Measurements from ENCODE around the gene CAD. TPM values are rescaled to one million over a fixed set of nuclear protein-coding genes. Genes with fewer than 3 reads are reported as not detected.
A peak's percentile ranks its signal among the peaks of the same experiment; 100 is the strongest.

The CAD gene
- total RNA-seq, 3 donors from 2014 or later (not counting 1 experiment from before 2014, with no cell fraction given), result 21.8 to 26.6 (median 24.0) TPM

DNA sequence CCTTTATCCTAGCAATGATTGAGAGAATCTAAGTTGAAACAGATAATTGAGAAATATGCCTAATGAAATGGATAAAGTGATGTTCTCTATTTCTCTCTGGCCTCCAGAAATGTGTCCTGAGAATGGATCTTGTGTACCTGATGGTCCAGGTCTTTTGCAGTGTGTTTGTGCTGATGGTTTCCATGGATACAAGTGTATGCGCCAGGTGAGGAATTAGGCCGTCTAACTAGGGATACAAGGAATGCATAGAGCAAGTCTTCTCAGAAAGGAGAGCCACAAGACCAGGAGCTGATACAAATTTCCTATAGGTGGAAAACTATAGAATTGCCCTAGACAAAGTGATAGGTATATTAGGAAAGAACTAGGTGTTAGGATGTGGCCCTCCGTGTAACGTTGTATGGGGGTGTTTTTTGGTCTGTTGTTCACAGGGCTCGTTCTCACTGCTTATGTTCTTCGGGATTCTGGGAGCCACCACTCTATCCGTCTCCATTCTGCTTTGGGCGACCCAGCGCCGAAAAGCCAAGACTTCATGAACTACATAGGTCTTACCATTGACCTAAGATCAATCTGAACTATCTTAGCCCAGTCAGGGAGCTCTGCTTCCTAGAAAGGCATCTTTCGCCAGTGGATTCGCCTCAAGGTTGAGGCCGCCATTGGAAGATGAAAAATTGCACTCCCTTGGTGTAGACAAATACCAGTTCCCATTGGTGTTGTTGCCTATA is 592 bp upstream of the CAD start:
- H3K4me3 ChIP-seq (ENCODE audit: low read length), result peak overlapping the region; percentile 85
- WGBS (ENCODE audit: insufficient coverage), result 88% methylated on average over 13 of the region's 13 CpGs
- peak overlapping the region; percentile 90 for H3K4me3 Mint-ChIP-seq
- no peaks in the 10 kb centered on the region for H3K36me3 Mint-ChIP-seq
- H3K4me1 ChIP-seq (ENCODE audit: control insufficient read depth, insufficient read depth, low read length), result peaks cover 21% of the 10 kb centered on the region
- H3K9me3 ChIP-seq (ENCODE audit: control insufficient read depth, insufficient read depth, low read length), result no peaks in the 10 kb centered on the region
- no peak for DNase-seq
- peak overlapping the region; percentile 72 for H3K27ac ChIP-seq (ENCODE audit: low read length)
- H3K27me3 ChIP-seq (ENCODE audit: control insufficient read depth, insufficient read depth, low read length), result no peaks in the 10 kb centered on the region
- intact Hi-C loops (cut with micrococcal nuclease), result no loop called here
- H3K36me3 ChIP-seq (ENCODE audit: control insufficient read depth, insufficient read depth, low read length), result peaks cover 9% of the 10 kb centered on the region
- H3K9me3 Mint-ChIP-seq, result no peaks in the 10 kb centered on the region
- TF ChIP-seq, protein P1, sequence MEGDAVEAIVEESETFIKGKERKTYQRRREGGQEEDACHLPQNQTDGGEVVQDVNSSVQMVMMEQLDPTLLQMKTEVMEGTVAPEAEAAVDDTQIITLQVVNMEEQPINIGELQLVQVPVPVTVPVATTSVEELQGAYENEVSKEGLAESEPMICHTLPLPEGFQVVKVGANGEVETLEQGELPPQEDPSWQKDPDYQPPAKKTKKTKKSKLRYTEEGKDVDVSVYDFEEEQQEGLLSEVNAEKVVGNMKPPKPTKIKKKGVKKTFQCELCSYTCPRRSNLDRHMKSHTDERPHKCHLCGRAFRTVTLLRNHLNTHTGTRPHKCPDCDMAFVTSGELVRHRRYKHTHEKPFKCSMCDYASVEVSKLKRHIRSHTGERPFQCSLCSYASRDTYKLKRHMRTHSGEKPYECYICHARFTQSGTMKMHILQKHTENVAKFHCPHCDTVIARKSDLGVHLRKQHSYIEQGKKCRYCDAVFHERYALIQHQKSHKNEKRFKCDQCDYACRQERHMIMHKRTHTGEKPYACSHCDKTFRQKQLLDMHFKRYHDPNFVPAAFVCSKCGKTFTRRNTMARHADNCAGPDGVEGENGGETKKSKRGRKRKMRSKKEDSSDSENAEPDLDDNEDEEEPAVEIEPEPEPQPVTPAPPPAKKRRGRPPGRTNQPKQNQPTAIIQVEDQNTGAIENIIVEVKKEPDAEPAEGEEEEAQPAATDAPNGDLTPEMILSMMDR (IDR thresholded peaks at IDR 0.05), result no peak
- H3K27ac Mint-ChIP-seq, result peak overlapping the region; percentile 77 to 90
- ATAC-seq, result no peak
- H3K4me1 Mint-ChIP-seq, result peaks cover 34 to 44% of the 10 kb centered on the region in 2 donors
- no peaks in the 10 kb centered on the region for H3K27me3 Mint-ChIP-seq (ENCODE audit: low read depth in 2 of 2)

DNA sequence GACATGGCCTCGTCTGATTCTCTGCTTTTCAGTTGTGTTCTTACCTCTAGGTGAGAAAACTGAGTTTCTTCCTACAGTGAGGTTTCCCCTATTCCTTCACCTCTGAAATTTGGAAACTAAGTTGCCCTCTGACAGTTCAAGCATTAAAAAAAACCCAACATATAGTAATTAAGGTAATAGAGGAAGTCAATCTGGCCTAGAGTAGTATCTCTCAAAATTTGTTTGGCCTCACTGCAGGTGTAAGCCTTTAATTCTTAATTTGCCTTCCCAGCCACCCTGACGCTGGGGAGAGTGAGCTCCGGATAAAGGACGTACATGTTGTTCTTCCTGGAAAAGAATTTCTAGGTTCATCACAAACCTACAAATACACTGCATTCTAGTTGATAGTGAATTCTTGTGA is 1.4 kb downstream of the CAD start:
- 72% methylated on average over 4 of the region's 4 CpGs for WGBS (ENCODE audit: insufficient coverage)
- H3K36me3 Mint-ChIP-seq, result no peaks in the 10 kb centered on the region
- DNase-seq (no peak), ATAC-seq (no peak)
- TF ChIP-seq, protein P1 (IDR thresholded peaks at IDR 0.05), result no peak
- peak overlapping the region; percentile 90 for H3K4me3 Mint-ChIP-seq
- Histone ChIP-seq H3K36me3 (ENCODE audit: control insufficient read depth, insufficient read depth, low read length) (peaks cover 24% of the 10 kb centered on the region), H3K27ac (ENCODE audit: low read length) (no peak overlapping the region), H3K4me1 (ENCODE audit: control insufficient read depth, insufficient read depth, low read length) (peaks cover 15% of the 10 kb centered on the region), H3K4me3 (ENCODE audit: low read length) (no peak overlapping the region), H3K27me3 (ENCODE audit: control insufficient read depth, insufficient read depth, low read length) (no peaks in the 10 kb centered on the region), H3K9me3 (ENCODE audit: control insufficient read depth, insufficient read depth, low read length) (no peaks in the 10 kb centered on the region)
- H3K27me3 Mint-ChIP-seq (ENCODE audit: low read depth in 2 of 2), result no peaks in the 10 kb centered on the region
- intact Hi-C loops (cut with micrococcal nuclease), result no loop called here
- H3K4me1 Mint-ChIP-seq, result peaks cover 20 to 31% of the 10 kb centered on the region in 2 donors
- no peaks in the 10 kb centered on the region for H3K9me3 Mint-ChIP-seq
- H3K27ac Mint-ChIP-seq, result no peak overlapping the region

DNA sequence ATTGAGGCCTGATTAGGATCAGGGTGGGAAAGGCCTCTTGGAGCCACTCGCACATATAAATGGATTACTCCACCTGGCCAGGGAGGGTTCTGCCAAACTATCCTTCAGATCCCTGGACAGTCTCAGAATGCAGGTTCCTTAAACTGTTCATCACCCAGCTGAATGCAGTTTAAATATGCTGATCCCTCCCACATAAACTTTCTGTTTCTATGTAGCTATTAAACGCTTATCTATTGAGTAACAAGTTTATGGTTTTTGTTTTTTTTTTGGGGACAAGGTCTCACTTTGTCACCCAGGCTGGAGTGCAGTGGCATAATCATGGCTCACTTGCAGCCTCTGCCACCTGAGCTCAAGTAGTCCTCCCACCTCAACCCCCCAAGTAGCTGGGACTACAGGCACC is 1.9 kb downstream of the CAD start:
- 80% methylated on average over 2 of the region's 2 CpGs for WGBS (ENCODE audit: insufficient coverage)
- H3K4me3 ChIP-seq (ENCODE audit: low read length), result no peak overlapping the region
- H3K27ac Mint-ChIP-seq, result no peak overlapping the region
- DNase-seq (no peak), ATAC-seq (no peak)
- H3K27me3 Mint-ChIP-seq (ENCODE audit: low read depth in 2 of 2), result no peaks in the 10 kb centered on the region
- no peaks in the 10 kb centered on the region for H3K9me3 Mint-ChIP-seq
- peaks cover 19 to 29% of the 10 kb centered on the region in 2 donors for H3K4me1 Mint-ChIP-seq
- intact Hi-C loops (cut with micrococcal nuclease), result no loop called here
- TF ChIP-seq, protein P1 (IDR thresholded peaks at IDR 0.05), result no peak
- H3K9me3 ChIP-seq (ENCODE audit: control insufficient read depth, insufficient read depth, low read length), result no peaks in the 10 kb centered on the region
- H3K4me1 ChIP-seq (ENCODE audit: control insufficient read depth, insufficient read depth, low read length), result peaks cover 15% of the 10 kb centered on the region
- H3K27me3 ChIP-seq (ENCODE audit: control insufficient read depth, insufficient read depth, low read length), result no peaks in the 10 kb centered on the region
- no peaks in the 10 kb centered on the region for H3K36me3 Mint-ChIP-seq
- H3K27ac ChIP-seq (ENCODE audit: low read length), result no peak overlapping the region
- H3K36me3 ChIP-seq (ENCODE audit: control insufficient read depth, insufficient read depth, low read length), result peaks cover 29% of the 10 kb centered on the region
- H3K4me3 Mint-ChIP-seq, result no peak overlapping the region

GRCh38 chr2:27220091-27220490 is 2.9 kb downstream of the CAD start:
- Mint-ChIP-seq H3K27me3 (ENCODE audit: low read depth in 2 of 2) (no peaks in the 10 kb centered on the region), H3K9me3 (no peaks in the 10 kb centered on the region), H3K36me3 (no peaks in the 10 kb centered on the region), H3K4me1 (peaks cover 19 to 29% of the 10 kb centered on the region in 2 donors), H3K4me3 (no peak overlapping the region), H3K27ac (no peak overlapping the region)
- WGBS (ENCODE audit: insufficient coverage), result 95% methylated on average over 5 of the region's 7 CpGs
- peaks cover 15% of the 10 kb centered on the region for H3K4me1 ChIP-seq (ENCODE audit: control insufficient read depth, insufficient read depth, low read length)
- no peak for DNase-seq
- H3K9me3 ChIP-seq (ENCODE audit: control insufficient read depth, insufficient read depth, low read length), result no peaks in the 10 kb centered on the region
- no peak overlapping the region for H3K27ac ChIP-seq (ENCODE audit: low read length)
- no peaks in the 10 kb centered on the region for H3K27me3 ChIP-seq (ENCODE audit: control insufficient read depth, insufficient read depth, low read length)
- intact Hi-C loops (cut with micrococcal nuclease), result no loop called here
- ATAC-seq, result no peak
- H3K4me3 ChIP-seq (ENCODE audit: low read length), result no peak overlapping the region
- TF ChIP-seq, protein P1 (IDR thresholded peaks at IDR 0.05), result no peak
- peaks cover 38% of the 10 kb centered on the region for H3K36me3 ChIP-seq (ENCODE audit: control insufficient read depth, insufficient read depth, low read length)

Measured in natural killer cell (primary cell).